CD4-positive, alpha-beta memory T cell (primary cell): ENCODE data around the gene CSTPP1. TPM values are rescaled to one million over a fixed set of nuclear protein-coding genes. Genes with fewer than 3 reads are reported as not detected.
"Not testable (repeated sequence)": the region's sequence is repeated elsewhere in the genome, so short reads cannot be mapped to it uniquely, and the experiment has no call there.

Experiments used
- CTCF ChIA-PET: fragments of 350-600 bp; sonication (Branson Sonifier 250); formaldehyde crosslinking; loops from one replicate; lab custom pipeline; 2021; ENCODE audit warnings: inconsistent platforms; ENCODE audit not compliant: partially characterized antibody; lab: Charles Lee
- POLR2A ChIA-PET: fragments of 350-600 bp; sonication (Branson Sonifier 250); formaldehyde crosslinking; loops from one replicate; lab custom pipeline; 2021; ENCODE audit not compliant: partially characterized antibody; lab: Charles Lee
- DNase-seq, 5 donors: peaks; one replicate each; pipeline versions ENCODE4 v3.0.0 to v3.0.0-alpha.2; 2020 to 2022; ENCODE audit warnings: mixed read lengths in 1 of 5
- H3K27ac ChIP-seq: one replicate; pipeline ENCODE4 v1.7.0; 2013; ENCODE audit warnings: low read depth, low read length
- H3K27me3 ChIP-seq: 2 replicates; pipeline ENCODE4 v1.7.0; 2013; ENCODE audit warnings: mild to moderate bottlenecking, low read length, moderate library complexity; ENCODE audit not compliant: insufficient read depth
- H3K36me3 ChIP-seq: 2 replicates; pipeline ENCODE4 v1.7.0; 2013; ENCODE audit warnings: mild to moderate bottlenecking, low read length, moderate library complexity; ENCODE audit not compliant: insufficient read depth
- H3K4me1 ChIP-seq: 2 replicates; pipeline ENCODE4 v1.7.0; 2013; ENCODE audit warnings: mild to moderate bottlenecking, low read length, moderate library complexity; ENCODE audit not compliant: insufficient read depth
- H3K4me3 ChIP-seq, 2 donors: one replicate each; pipeline ENCODE4 v1.7.0; 2013; ENCODE audit warnings: low read length in 2 of 2, mild to moderate bottlenecking in 1 of 2
- H3K9me3 ChIP-seq, 2 donors: one replicate each; pipeline ENCODE4 v1.7.0; 2013; ENCODE audit warnings: low read length in 2 of 2, control low read depth in 1 of 2; ENCODE audit not compliant: control insufficient read depth in 1 of 2
- H3K27ac Mint-ChIP-seq, 7 donors: one replicate each; pipeline ENCODE4 v1.8.0; 2020 to 2021; ENCODE audit warnings: mixed read lengths in 7 of 7, mild to moderate bottlenecking in 6 of 7, inconsistent platforms in 3 of 7, moderate library complexity in 3 of 7
- H3K27me3 Mint-ChIP-seq, 2 donors: one replicate each; pipeline ENCODE4 v1.8.0; 2020 to 2021; ENCODE audit warnings: mixed read lengths in 2 of 2
- H3K36me3 Mint-ChIP-seq, 2 donors: one replicate each; pipeline ENCODE4 v1.8.0; 2020 to 2021; ENCODE audit warnings: mixed read lengths in 2 of 2, inconsistent platforms in 1 of 2, mild to moderate bottlenecking in 1 of 2
- H3K4me1 Mint-ChIP-seq, 4 donors: one replicate each; pipeline ENCODE4 v1.8.0; 2020 to 2021; ENCODE audit warnings: mixed read lengths in 4 of 4, mild to moderate bottlenecking in 1 of 4
- H3K4me3 Mint-ChIP-seq, 8 donors: one replicate each; pipeline ENCODE4 v1.8.0; 2020 to 2021; ENCODE audit warnings: mixed read lengths in 8 of 8, mild to moderate bottlenecking in 7 of 8, moderate library complexity in 6 of 8, inconsistent platforms in 3 of 8
- H3K9me3 Mint-ChIP-seq, 8 donors: one replicate each; pipeline ENCODE4 v1.8.0; 2020 to 2021; ENCODE audit warnings: mixed read lengths in 8 of 8, mild to moderate bottlenecking in 5 of 8, inconsistent platforms in 3 of 8, moderate library complexity in 1 of 8
- intact Hi-C: fragments of 100-400 bp; cut with micrococcal nuclease; formaldehyde crosslinking; loops from one replicate; pipeline ENCODE4 v1.15.1; 2023
- polyA plus RNA-seq, 2 donors: library from polyadenylated mRNA; unstranded; fragments of 300-500 nt; fragmentation: Illumina TruSeq; gene quantifications; one replicate each; pipeline ENCODE4 v1.2.3, GENCODE V29; 2021
- total RNA-seq, 2 experiments: library from RNA; stranded (reverse); gene quantifications; one replicate each; pipeline ENCODE4 v1.2.3, GENCODE V29; 2021

CSTPP1 gene
- total and polyA plus RNA-seq, 4 experiments from 2014 or later: 12.4 to 24.3 (median 17.8) TPM

GRCh38 chr11:47188259-47188658 lies 251.7 kb downstream of the CSTPP1 start:
- Histone ChIP-seq H3K4me3 (no peak overlapping the region), H3K27me3 (peaks cover 11% of the 10 kb centered on the region), H3K4me1 (peaks cover 21% of the 10 kb centered on the region), H3K27ac (no peak overlapping the region), H3K9me3 (no peaks in the 10 kb centered on the region), H3K36me3 (no peaks in the 10 kb centered on the region)
- ChIA-PET POLR2A (interaction anchor here (1.3 to 2.7 kb wide), 3 partner anchors 10 to 46 kb away, joined by 4 to 22 read pairs (median 18); partner anchors contain the start of genes ARFGAP2 and DDB2), CTCF (interaction anchor here (1.3 to 1.8 kb wide), 3 partner anchors 10 to 224 kb away, joined by 3 to 10 read pairs (median 4); no protein-coding TSS in a partner anchor)
- Mint-ChIP-seq H3K27me3 (peaks cover 8 to 11% of the 10 kb centered on the region in 2 donors), H3K36me3 (no peaks in the 10 kb centered on the region), H3K27ac (no peak overlapping the region), H3K9me3 (peaks cover 0 to 2% (median 0%) of the 10 kb centered on the region in 8 donors), H3K4me3 (no peak overlapping the region), H3K4me1 (peaks cover 4 to 7% (median 5%) of the 10 kb centered on the region in 4 donors)
- intact Hi-C loops: no loop called here
- DNase-seq: no peak

DNA sequence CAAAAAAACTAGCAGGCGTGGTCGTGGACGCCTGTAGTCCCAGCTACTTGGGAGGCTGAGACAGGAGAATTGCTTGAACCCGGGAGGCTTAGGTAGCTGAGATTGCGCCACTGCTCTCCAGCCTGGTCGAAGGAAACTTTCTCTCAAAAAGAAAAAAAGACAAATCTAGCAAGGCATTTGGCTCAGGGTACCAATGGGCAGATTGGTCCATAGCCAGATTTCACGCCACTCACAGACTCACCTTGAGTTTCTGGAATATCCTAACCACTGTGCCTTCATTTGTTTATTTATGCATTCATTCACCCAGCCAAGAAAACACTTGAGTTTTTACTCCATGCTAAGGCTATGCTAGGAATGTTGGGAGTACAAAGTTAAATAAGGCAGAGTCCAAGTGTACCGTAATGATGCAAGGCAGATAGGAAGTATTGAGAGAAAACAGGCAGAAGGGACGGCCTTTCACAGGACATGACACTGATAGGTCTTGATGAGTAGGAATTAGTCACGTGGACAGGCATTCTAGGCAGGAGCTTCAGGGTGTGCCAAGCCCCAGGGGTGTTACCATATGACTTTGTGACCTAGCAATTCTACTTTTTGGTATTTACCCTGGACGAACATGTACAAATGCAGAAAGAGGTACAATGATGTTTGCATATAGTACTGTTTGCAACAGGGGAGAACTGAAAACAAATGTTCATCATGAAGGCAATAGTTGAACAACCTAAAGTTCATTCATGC lies 252.7 kb downstream of the CSTPP1 start:
- Histone ChIP-seq H3K36me3 (no peaks in the 10 kb centered on the region), H3K27ac (no peak overlapping the region), H3K4me3 (no peak overlapping the region), H3K4me1 (peaks cover 21% of the 10 kb centered on the region), H3K27me3 (peaks cover 11% of the 10 kb centered on the region), H3K9me3 (no peaks in the 10 kb centered on the region)
- Mint-ChIP-seq H3K4me3 (no peak overlapping the region), H3K4me1 (peaks cover 4 to 7% (median 5%) of the 10 kb centered on the region in 4 donors), H3K27ac (no peak overlapping the region), H3K9me3 (peaks cover 0 to 2% (median 0%) of the 10 kb centered on the region in 8 donors), H3K36me3 (no peaks in the 10 kb centered on the region), H3K27me3 (peaks cover 9% of the 10 kb centered on the region in 2 donors)
- CTCF ChIA-PET: no interaction called here
- POLR2A ChIA-PET: no interaction called here
- no peak for DNase-seq
- intact Hi-C loops: no loop called here

DNA sequence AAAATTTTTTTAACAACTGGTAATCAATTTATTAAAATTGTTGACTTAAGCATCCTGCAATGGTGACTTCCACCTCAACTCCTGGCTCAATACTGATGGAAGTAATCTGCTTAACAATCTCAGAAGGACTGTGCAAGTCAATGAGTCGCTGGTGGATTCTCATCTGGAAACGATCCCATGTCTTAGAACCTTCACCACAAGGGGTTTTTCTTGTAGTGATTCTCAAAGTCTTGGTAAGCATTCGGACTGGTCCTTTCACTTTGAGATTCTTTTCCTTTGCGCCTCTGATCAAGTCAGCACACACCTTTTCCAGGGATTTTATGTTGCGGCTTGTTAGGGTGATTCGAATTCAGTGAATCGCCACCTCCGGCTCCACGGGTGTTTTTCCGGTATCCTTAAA lies 254.6 kb downstream of the CSTPP1 start:
- DNase-seq, POLR2A ChIA-PET, H3K36me3 Mint-ChIP-seq, H3K27ac Mint-ChIP-seq, CTCF ChIA-PET, H3K9me3 Mint-ChIP-seq, H3K4me1 Mint-ChIP-seq, H3K4me3 ChIP-seq, H3K4me3 Mint-ChIP-seq, H3K27me3 ChIP-seq, H3K27ac ChIP-seq, H3K27me3 Mint-ChIP-seq, H3K9me3 ChIP-seq, intact Hi-C loops, H3K36me3 ChIP-seq: not testable (repeated sequence)
- peaks cover 13% of the 10 kb centered on the region for H3K4me1 ChIP-seq

DNA sequence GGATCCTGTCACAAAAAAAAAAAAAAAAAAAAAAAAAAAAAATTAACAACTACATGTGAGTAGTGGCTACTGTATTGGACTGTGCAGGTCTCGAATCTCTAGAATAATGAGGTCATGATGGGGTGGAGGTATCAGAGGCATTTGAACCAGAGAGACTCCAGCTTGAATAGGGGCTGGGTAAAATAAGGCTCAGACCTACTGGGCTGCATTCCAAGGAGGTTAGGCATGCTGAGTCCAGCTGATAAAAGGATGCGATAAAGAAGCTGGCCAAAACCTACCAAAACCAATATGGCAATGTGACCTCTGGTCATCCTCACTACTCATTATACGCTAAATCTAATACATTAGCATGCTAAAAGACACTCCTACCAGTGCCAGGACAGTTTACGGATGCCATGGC lies 255.6 kb downstream of the CSTPP1 start:
- ChIA-PET CTCF (interaction anchor here (3.0 kb wide), 1 partner anchor 24 kb away, joined by 7 read pairs; the partner anchor contains the start of gene DDB2), POLR2A (interaction anchor here (0.5 kb wide), 1 partner anchor 200 kb away, joined by 3 read pairs; no protein-coding TSS in a partner anchor)
- peaks cover 5% of the 10 kb centered on the region for H3K4me1 ChIP-seq
- H3K27ac ChIP-seq: no peak overlapping the region
- H3K27ac Mint-ChIP-seq: no peak overlapping the region
- H3K27me3 ChIP-seq: peaks cover 8% of the 10 kb centered on the region
- H3K36me3 ChIP-seq: no peaks in the 10 kb centered on the region
- H3K9me3 Mint-ChIP-seq: peaks cover 0 to 2% (median 0%) of the 10 kb centered on the region in 8 donors
- no peak overlapping the region for H3K4me3 ChIP-seq
- H3K36me3 Mint-ChIP-seq: no peaks in the 10 kb centered on the region
- no peak for DNase-seq
- intact Hi-C loops: no loop called here
- no peak overlapping the region for H3K4me3 Mint-ChIP-seq
- no peaks in the 10 kb centered on the region for H3K9me3 ChIP-seq
- H3K27me3 Mint-ChIP-seq: peaks cover 4 to 7% of the 10 kb centered on the region in 2 donors
- peaks cover 0 to under 1% (median under 1%) of the 10 kb centered on the region in 4 donors for H3K4me1 Mint-ChIP-seq

DNA sequence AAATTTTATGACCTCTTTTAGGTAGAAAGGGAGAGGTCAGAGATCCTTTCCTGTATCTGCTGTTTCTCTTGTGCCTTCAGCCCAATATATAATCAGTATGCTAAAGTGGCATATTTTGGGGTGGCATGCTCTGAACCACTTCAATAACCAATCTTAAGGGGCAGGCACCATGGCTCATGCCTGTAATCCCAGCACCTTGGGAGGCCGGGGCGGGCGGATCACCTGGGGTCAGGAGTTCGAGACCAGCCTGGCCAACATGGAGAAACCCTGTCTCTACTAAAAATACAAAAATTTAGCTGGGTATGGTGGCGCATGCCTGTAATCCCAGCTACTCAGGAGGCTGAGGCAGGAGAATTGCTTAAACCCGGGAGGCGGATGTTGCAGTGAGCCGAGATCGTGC lies 261.6 kb downstream of the CSTPP1 start:
- CTCF ChIA-PET, H3K4me3 ChIP-seq, intact Hi-C loops, H3K4me1 ChIP-seq, H3K27ac ChIP-seq, H3K36me3 Mint-ChIP-seq, H3K4me3 Mint-ChIP-seq, H3K27ac Mint-ChIP-seq, H3K36me3 ChIP-seq, H3K27me3 Mint-ChIP-seq, DNase-seq, POLR2A ChIA-PET, H3K9me3 ChIP-seq, H3K4me1 Mint-ChIP-seq, H3K9me3 Mint-ChIP-seq, H3K27me3 ChIP-seq: not testable (repeated sequence)

GRCh38 chr11:47201015-47201414 lies 264.5 kb downstream of the CSTPP1 start:
- H3K4me1 Mint-ChIP-seq: no peaks in the 10 kb centered on the region
- Histone ChIP-seq H3K27me3 (no peaks in the 10 kb centered on the region), H3K36me3 (no peaks in the 10 kb centered on the region), H3K4me3 (no peak overlapping the region), H3K9me3 (no peaks in the 10 kb centered on the region), H3K27ac (no peak overlapping the region), H3K4me1 (no peaks in the 10 kb centered on the region)
- POLR2A ChIA-PET: interaction anchor here (1.0 kb wide), 1 partner anchor 14 kb away, joined by 3 read pairs; no protein-coding TSS in a partner anchor
- peaks cover 0 to 2% of the 10 kb centered on the region in 2 donors for H3K27me3 Mint-ChIP-seq
- H3K4me3 Mint-ChIP-seq: no peak overlapping the region
- DNase-seq: no peak
- CTCF ChIA-PET: no interaction called here
- H3K27ac Mint-ChIP-seq: no peak overlapping the region
- intact Hi-C loops: no loop called here
- H3K9me3 Mint-ChIP-seq: no peaks in the 10 kb centered on the region
- no peaks in the 10 kb centered on the region for H3K36me3 Mint-ChIP-seq

GRCh38 chr11:47202576-47202975 lies 266.0 kb downstream of the CSTPP1 start:
- Histone ChIP-seq H3K9me3 (no peaks in the 10 kb centered on the region), H3K4me3 (no peak overlapping the region), H3K36me3 (no peaks in the 10 kb centered on the region), H3K27me3 (no peaks in the 10 kb centered on the region), H3K27ac (no peak overlapping the region), H3K4me1 (no peaks in the 10 kb centered on the region)
- intact Hi-C loops: no loop called here
- no peaks in the 10 kb centered on the region for H3K9me3 Mint-ChIP-seq
- H3K4me3 Mint-ChIP-seq: no peak overlapping the region
- H3K27me3 Mint-ChIP-seq: peaks cover 0 to 2% of the 10 kb centered on the region in 2 donors
- CTCF ChIA-PET: interaction anchor here (0.8 kb wide), 1 partner anchor 25 kb away, joined by 3 read pairs; no protein-coding TSS in a partner anchor
- no peaks in the 10 kb centered on the region for H3K4me1 Mint-ChIP-seq
- POLR2A ChIA-PET: no interaction called here
- H3K27ac Mint-ChIP-seq: no peak overlapping the region
- H3K36me3 Mint-ChIP-seq: no peaks in the 10 kb centered on the region
- no peak for DNase-seq
